Colonic mucosa (tissue), 4 donors: ENCODE results near the gene KANK3. TPM values are rescaled to one million over a fixed set of nuclear protein-coding genes. Genes with fewer than 3 reads are reported as not detected.

Experiments
- DNase-seq: peaks from one replicate; pipeline ENCODE4 v3.0.0-alpha.2; 2020
- H3K27ac ChIP-seq: fragments of 200-600 bp; one replicate; pipeline ENCODE4 v1.8.0; 2021
- H3K27me3 ChIP-seq: fragments of 200-600 bp; one replicate; pipeline ENCODE4 v1.8.0; 2021
- H3K36me3 ChIP-seq: fragments of 200-600 bp; one replicate; pipeline ENCODE4 v1.8.0; 2021
- H3K4me1 ChIP-seq: fragments of 200-600 bp; one replicate; pipeline ENCODE4 v1.8.0; 2021; ENCODE audit warnings: mild to moderate bottlenecking
- H3K4me3 ChIP-seq: fragments of 200-600 bp; one replicate; pipeline ENCODE4 v1.8.0; 2021
- H3K9ac ChIP-seq, 2 donors: one replicate each; pipeline ENCODE4 v1.7.0; 2013; ENCODE audit warnings: control low read depth in 2 of 2, low read depth in 2 of 2, low read length in 2 of 2
- H3K9me3 ChIP-seq: fragments of 200-600 bp; one replicate; pipeline ENCODE4 v1.8.0; 2021
- intact Hi-C: fragments of 100-400 bp; cut with DNase I; formaldehyde crosslinking; loops from one replicate; pipeline ENCODE4 v1.14.1; 2022
- total RNA-seq, 2 donors: library from RNA; stranded (reverse); fragmentation: NEBNext Ultra II Directional in 1 of 2; extraction: Animal tissue kit (Norgen Biotek cat#: 25700) in 1 of 2; gene quantifications; one replicate each; pipeline ENCODE4 v1.2.1, GENCODE V29; 2021
- TF ChIP-seq, protein P1 (sequence below): fragments of 200-600 bp; IDR thresholded peaks from one replicate; pipeline ENCODE4 v1.8.0; 2022; ENCODE audit warnings: antibody characterized with exemption, mild to moderate bottlenecking
- donor health status: healthy.
- donor health status: DM: no; HTN: no; CAD: no.
- donor health status: DM: no; HTN: no; CAD: no.

The KANK3 gene
- total RNA-seq, 2 donors from 2014 or later: 1.7 to 2.7 TPM

DNA sequence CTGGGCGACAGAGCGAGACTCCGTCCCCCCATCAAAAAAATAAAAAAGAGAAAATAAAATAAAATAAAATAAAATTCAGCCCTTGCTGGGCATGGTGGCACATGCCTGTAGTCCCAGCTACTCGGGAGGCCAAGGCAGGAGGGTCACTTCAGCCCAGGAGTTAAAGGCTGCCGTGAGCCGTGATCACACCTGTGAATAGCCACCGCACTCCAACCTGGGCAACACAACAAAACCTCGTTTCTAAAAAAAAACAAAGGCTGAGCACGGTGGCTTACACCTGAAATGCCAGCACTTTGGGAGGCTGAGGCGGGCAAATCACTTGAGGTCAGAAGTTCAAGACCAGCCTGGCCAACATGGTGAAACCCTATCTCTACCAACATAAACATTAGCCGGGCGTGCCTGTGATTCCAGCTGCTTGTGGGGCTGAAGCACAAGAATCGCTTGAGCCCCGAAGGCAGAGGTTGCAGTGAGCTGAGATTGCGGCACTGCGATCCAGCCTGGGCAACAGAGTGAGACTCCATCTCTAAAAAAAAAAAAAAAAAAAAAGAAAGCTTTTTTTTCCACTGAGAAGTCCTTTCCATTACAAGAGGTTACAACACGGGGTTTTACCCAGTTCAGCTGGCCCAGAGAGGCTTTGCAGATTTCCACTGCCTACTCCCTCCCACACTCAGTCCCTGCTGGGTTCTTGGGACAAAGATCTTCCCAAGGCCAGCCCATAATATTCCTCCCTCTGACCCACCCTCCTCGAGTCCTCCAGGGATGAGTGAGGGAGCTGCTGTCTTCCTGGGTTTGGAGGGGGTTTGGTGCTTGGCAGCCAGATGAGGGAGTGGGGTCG lies 27.3 kb upstream of the KANK3 start:
- peak overlapping the region in 1 of 2 donors; percentile 31 for H3K9ac ChIP-seq
- H3K36me3 ChIP-seq: no peaks in the 10 kb centered on the region
- H3K4me1 ChIP-seq: peaks cover 8% of the 10 kb centered on the region
- intact Hi-C loops: no loop called here
- no peak overlapping the region for H3K4me3 ChIP-seq
- DNase-seq: no peak
- H3K27me3 ChIP-seq: no peaks in the 10 kb centered on the region
- TF ChIP-seq, protein P1, sequence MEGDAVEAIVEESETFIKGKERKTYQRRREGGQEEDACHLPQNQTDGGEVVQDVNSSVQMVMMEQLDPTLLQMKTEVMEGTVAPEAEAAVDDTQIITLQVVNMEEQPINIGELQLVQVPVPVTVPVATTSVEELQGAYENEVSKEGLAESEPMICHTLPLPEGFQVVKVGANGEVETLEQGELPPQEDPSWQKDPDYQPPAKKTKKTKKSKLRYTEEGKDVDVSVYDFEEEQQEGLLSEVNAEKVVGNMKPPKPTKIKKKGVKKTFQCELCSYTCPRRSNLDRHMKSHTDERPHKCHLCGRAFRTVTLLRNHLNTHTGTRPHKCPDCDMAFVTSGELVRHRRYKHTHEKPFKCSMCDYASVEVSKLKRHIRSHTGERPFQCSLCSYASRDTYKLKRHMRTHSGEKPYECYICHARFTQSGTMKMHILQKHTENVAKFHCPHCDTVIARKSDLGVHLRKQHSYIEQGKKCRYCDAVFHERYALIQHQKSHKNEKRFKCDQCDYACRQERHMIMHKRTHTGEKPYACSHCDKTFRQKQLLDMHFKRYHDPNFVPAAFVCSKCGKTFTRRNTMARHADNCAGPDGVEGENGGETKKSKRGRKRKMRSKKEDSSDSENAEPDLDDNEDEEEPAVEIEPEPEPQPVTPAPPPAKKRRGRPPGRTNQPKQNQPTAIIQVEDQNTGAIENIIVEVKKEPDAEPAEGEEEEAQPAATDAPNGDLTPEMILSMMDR: no peak
- H3K9me3 ChIP-seq: no peaks in the 10 kb centered on the region
- H3K27ac ChIP-seq: no peak overlapping the region

DNA sequence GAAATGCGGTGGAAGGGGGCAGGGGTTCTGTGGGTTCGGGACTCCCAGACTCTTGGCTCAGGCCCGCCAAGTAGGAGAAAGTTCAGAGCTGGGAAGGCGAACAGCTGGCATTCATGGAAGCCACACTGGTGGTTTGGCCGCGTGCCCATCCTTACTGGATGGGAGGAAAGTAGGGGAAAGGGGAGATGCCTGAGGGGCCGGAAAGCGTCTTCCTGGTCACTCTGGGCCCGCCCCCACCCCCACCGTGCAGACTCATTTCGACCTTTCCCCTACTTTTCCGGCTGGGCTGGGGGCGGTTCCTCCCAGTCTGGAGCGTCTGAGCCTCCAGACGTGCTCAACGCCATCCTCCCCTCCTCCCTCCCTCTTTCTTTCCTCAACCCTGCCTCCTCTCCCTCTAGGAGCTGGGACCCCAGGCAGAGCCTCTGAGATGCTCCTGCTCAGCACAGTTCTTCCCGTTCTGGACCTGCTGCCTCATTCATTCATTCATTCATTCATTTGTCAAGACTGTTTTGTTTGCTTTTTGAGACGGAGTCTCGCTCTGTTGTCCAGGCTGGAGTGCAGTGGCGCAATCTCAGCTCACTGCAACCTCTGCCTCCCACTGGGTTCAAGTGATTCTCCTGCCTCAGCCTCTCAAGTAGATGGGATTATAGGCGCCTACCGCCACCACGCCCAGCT lies 24.4 kb upstream of the KANK3 start:
- intact Hi-C loops: no loop called here
- Histone ChIP-seq H3K9ac (peak overlapping the region in 1 of 2 donors; percentile 40), H3K27ac (peak overlapping the region; percentile 18), H3K9me3 (no peaks in the 10 kb centered on the region), H3K4me3 (no peak overlapping the region), H3K4me1 (peaks cover 17% of the 10 kb centered on the region), H3K36me3 (no peaks in the 10 kb centered on the region), H3K27me3 (no peaks in the 10 kb centered on the region)
- TF ChIP-seq, protein P1: no peak
- peak; percentile 79 for DNase-seq

GRCh38 chr19:8366961-8367326 lies 23.9 kb upstream of the KANK3 start:
- H3K4me3 ChIP-seq: no peak overlapping the region
- TF ChIP-seq, protein P1: no peak
- H3K9ac ChIP-seq: peak overlapping the region in 1 of 2 donors; percentile 2
- peak overlapping the region; percentile 18 for H3K27ac ChIP-seq
- no peaks in the 10 kb centered on the region for H3K27me3 ChIP-seq
- DNase-seq: no peak
- no peaks in the 10 kb centered on the region for H3K9me3 ChIP-seq
- intact Hi-C loops: no loop called here
- peaks cover 17% of the 10 kb centered on the region for H3K4me1 ChIP-seq
- no peaks in the 10 kb centered on the region for H3K36me3 ChIP-seq

DNA sequence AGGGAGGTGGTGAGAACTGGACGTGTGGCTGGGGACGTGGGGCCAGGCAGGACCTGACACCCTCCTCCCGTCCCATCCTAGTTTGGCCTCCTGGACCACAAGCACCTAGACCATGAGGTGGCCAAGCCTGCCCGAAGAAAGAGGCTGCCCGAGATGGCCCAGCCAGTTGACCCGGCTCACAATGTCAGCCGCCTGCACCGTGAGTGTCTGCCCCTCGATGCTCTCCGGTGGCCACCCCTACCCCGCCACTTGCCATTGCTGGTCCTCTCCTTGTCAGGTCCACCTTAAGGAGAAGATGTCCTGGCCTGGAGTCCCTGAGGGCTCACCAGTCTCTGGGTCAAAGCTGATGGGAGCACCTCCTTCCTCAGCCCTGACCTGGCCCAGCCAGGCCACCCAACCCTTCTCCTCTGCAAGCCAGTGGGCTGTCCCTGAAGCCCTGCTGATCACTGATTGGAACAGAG lies 23.1 kb upstream of the KANK3 start:
- Histone ChIP-seq H3K9ac (no peak overlapping the region), H3K4me1 (peaks cover 17% of the 10 kb centered on the region), H3K36me3 (no peaks in the 10 kb centered on the region), H3K27me3 (no peaks in the 10 kb centered on the region), H3K4me3 (no peak overlapping the region), H3K27ac (no peak overlapping the region), H3K9me3 (no peaks in the 10 kb centered on the region)
- TF ChIP-seq, protein P1: no peak
- no peak for DNase-seq
- intact Hi-C loops: no loop called here

- peak within 1 kb of the TSS; percentile 73 for H3K9ac ChIP-seq
- peak; percentile 81 for DNase-seq
- peak within 1 kb of the TSS; percentile 73 for H3K27ac ChIP-seq
- peak within 1 kb of the TSS; percentile 50 for H3K4me3 ChIP-seq
- intact Hi-C loops: no loop called here
- H3K4me1 ChIP-seq: peaks cover 17% of the 10 kb centered on the region
- H3K36me3 ChIP-seq: no peaks in the 10 kb centered on the region
- TF ChIP-seq, protein P1: no peak
- H3K27me3 ChIP-seq: no peaks in the 10 kb centered on the region
- no peaks in the 10 kb centered on the region for H3K9me3 ChIP-seq
Observed at GRCh38 chr19:8363803-8364771, 21.0 kb upstream of the KANK3 start, which contains the start of gene ANGPTL4. ANGPTL4 (plus strand) TSS chr19:8364155; CDS start chr19:8364322, 167 bp downstream.
